Measurements from ENCODE around the gene SUFU.
A peak's percentile ranks its signal among the peaks of the same experiment; 100 is the strongest.
"Not testable (repeated sequence)": the region's sequence is repeated elsewhere in the genome, so short reads cannot be mapped to it uniquely, and the experiment has no call there.

Gene SUFU

GRCh38 chr10:102514487-102515311 is 10.9 kb downstream of the SUFU start:
- no peak for DNase-seq (ENCODE audit: low spot score)
- Mint-ChIP-seq H3K9me3 (no peaks in the 10 kb centered on the region), H3K4me3 (no peak overlapping the region), H3K27ac (no peak overlapping the region), H3K4me1 (ENCODE audit: low read depth) (peaks cover 8% of the 10 kb centered on the region), H3K36me3 (ENCODE audit: low read depth) (peaks cover 14% of the 10 kb centered on the region), H3K27me3 (ENCODE audit: low read depth) (no peaks in the 10 kb centered on the region)

GRCh38 chr10:102515724-102516123 is 12.0 kb downstream of the SUFU start:
- H3K4me1 Mint-ChIP-seq (ENCODE audit: low read depth), result peaks cover 8% of the 10 kb centered on the region
- H3K27me3 Mint-ChIP-seq (ENCODE audit: low read depth), result no peaks in the 10 kb centered on the region
- H3K9me3 Mint-ChIP-seq, result no peaks in the 10 kb centered on the region
- DNase-seq (ENCODE audit: low spot score), result no peak
- H3K36me3 Mint-ChIP-seq (ENCODE audit: low read depth), result peaks cover 14% of the 10 kb centered on the region
- no peak overlapping the region for H3K4me3 Mint-ChIP-seq
- no peak overlapping the region for H3K27ac Mint-ChIP-seq

- no peak overlapping the region for H3K4me3 Mint-ChIP-seq
- no peaks in the 10 kb centered on the region for H3K4me1 Mint-ChIP-seq (ENCODE audit: low read depth)
- H3K27me3 Mint-ChIP-seq (ENCODE audit: low read depth), result no peaks in the 10 kb centered on the region
- no peak for DNase-seq (ENCODE audit: low spot score)
- H3K36me3 Mint-ChIP-seq (ENCODE audit: low read depth), result peaks cover 8% of the 10 kb centered on the region
- no peak overlapping the region for H3K27ac Mint-ChIP-seq
- no peaks in the 10 kb centered on the region for H3K9me3 Mint-ChIP-seq
These were observed 13.8 kb downstream of the SUFU start for GRCh38 chr10:102517553-102517952.

GRCh38 chr10:102519246-102519825 is 15.6 kb downstream of the SUFU start:
- DNase-seq (ENCODE audit: low spot score), result no peak
- no peaks in the 10 kb centered on the region for H3K27me3 Mint-ChIP-seq (ENCODE audit: low read depth)
- H3K36me3 Mint-ChIP-seq (ENCODE audit: low read depth), result peaks cover 5% of the 10 kb centered on the region
- no peak overlapping the region for H3K4me3 Mint-ChIP-seq
- no peaks in the 10 kb centered on the region for H3K4me1 Mint-ChIP-seq (ENCODE audit: low read depth)
- H3K9me3 Mint-ChIP-seq, result no peaks in the 10 kb centered on the region
- no peak overlapping the region for H3K27ac Mint-ChIP-seq

GRCh38 chr10:102522874-102523249 is 19.1 kb downstream of the SUFU start:
- peaks cover 5% of the 10 kb centered on the region for H3K36me3 Mint-ChIP-seq (ENCODE audit: low read depth)
- H3K27me3 Mint-ChIP-seq (ENCODE audit: low read depth), result no peaks in the 10 kb centered on the region
- H3K4me1 Mint-ChIP-seq (ENCODE audit: low read depth), result no peaks in the 10 kb centered on the region
- DNase-seq (ENCODE audit: low spot score), result no peak
- H3K4me3 Mint-ChIP-seq, result no peak overlapping the region
- H3K27ac Mint-ChIP-seq, result no peak overlapping the region
- H3K9me3 Mint-ChIP-seq, result no peaks in the 10 kb centered on the region

GRCh38 chr10:102523250-102524029 is 19.7 kb downstream of the SUFU start:
- peak; percentile 15 for DNase-seq (ENCODE audit: low spot score)
- H3K27me3 Mint-ChIP-seq (ENCODE audit: low read depth), result no peaks in the 10 kb centered on the region
- H3K9me3 Mint-ChIP-seq, result no peaks in the 10 kb centered on the region
- H3K36me3 Mint-ChIP-seq (ENCODE audit: low read depth), result peaks cover 5% of the 10 kb centered on the region
- no peak overlapping the region for H3K27ac Mint-ChIP-seq
- no peaks in the 10 kb centered on the region for H3K4me1 Mint-ChIP-seq (ENCODE audit: low read depth)
- H3K4me3 Mint-ChIP-seq, result no peak overlapping the region

GRCh38 chr10:102524746-102525145 is 21.0 kb downstream of the SUFU start:
- Mint-ChIP-seq H3K27me3 (ENCODE audit: low read depth) (no peaks in the 10 kb centered on the region), H3K27ac (no peak overlapping the region), H3K36me3 (ENCODE audit: low read depth) (peaks cover 5% of the 10 kb centered on the region), H3K4me1 (ENCODE audit: low read depth) (peaks cover 2% of the 10 kb centered on the region), H3K9me3 (no peaks in the 10 kb centered on the region), H3K4me3 (no peak overlapping the region)
- no peak for DNase-seq (ENCODE audit: low spot score)

GRCh38 chr10:102527546-102527945 is 23.8 kb downstream of the SUFU start:
- peaks cover 3% of the 10 kb centered on the region for H3K36me3 Mint-ChIP-seq (ENCODE audit: low read depth)
- H3K27me3 Mint-ChIP-seq (ENCODE audit: low read depth), result no peaks in the 10 kb centered on the region
- DNase-seq (ENCODE audit: low spot score), result no peak
- H3K4me1 Mint-ChIP-seq (ENCODE audit: low read depth), result peaks cover 2% of the 10 kb centered on the region
- H3K27ac Mint-ChIP-seq, result no peak overlapping the region
- no peak overlapping the region for H3K4me3 Mint-ChIP-seq
- no peaks in the 10 kb centered on the region for H3K9me3 Mint-ChIP-seq

GRCh38 chr10:102534333-102534732 is 30.6 kb downstream of the SUFU start:
- H3K27ac Mint-ChIP-seq, result no peak overlapping the region
- no peaks in the 10 kb centered on the region for H3K9me3 Mint-ChIP-seq
- no peaks in the 10 kb centered on the region for H3K4me1 Mint-ChIP-seq (ENCODE audit: low read depth)
- DNase-seq (ENCODE audit: low spot score), result no peak
- H3K36me3 Mint-ChIP-seq (ENCODE audit: low read depth), result no peaks in the 10 kb centered on the region
- no peak overlapping the region for H3K4me3 Mint-ChIP-seq
- no peaks in the 10 kb centered on the region for H3K27me3 Mint-ChIP-seq (ENCODE audit: low read depth)

- not testable (repeated sequence) for H3K36me3 Mint-ChIP-seq (ENCODE audit: low read depth); H3K27me3 Mint-ChIP-seq (ENCODE audit: low read depth); DNase-seq (ENCODE audit: low spot score); H3K4me3 Mint-ChIP-seq; H3K4me1 Mint-ChIP-seq (ENCODE audit: low read depth); H3K9me3 Mint-ChIP-seq; H3K27ac Mint-ChIP-seq
These were observed 31.2 kb downstream of the SUFU start for GRCh38 chr10:102534966-102535365.

GRCh38 chr10:102535481-102536147 is 31.8 kb downstream of the SUFU start:
- Mint-ChIP-seq H3K27ac (no peak overlapping the region), H3K36me3 (ENCODE audit: low read depth) (no peaks in the 10 kb centered on the region), H3K27me3 (ENCODE audit: low read depth) (no peaks in the 10 kb centered on the region), H3K9me3 (no peaks in the 10 kb centered on the region), H3K4me3 (no peak overlapping the region), H3K4me1 (ENCODE audit: low read depth) (no peaks in the 10 kb centered on the region)
- no peak for DNase-seq (ENCODE audit: low spot score)

- Mint-ChIP-seq H3K36me3 (ENCODE audit: low read depth) (no peaks in the 10 kb centered on the region), H3K9me3 (no peaks in the 10 kb centered on the region), H3K4me1 (ENCODE audit: low read depth) (no peaks in the 10 kb centered on the region), H3K27me3 (ENCODE audit: low read depth) (no peaks in the 10 kb centered on the region), H3K27ac (no peak overlapping the region), H3K4me3 (no peak overlapping the region)
- no peak for DNase-seq (ENCODE audit: low spot score)
These were observed 33.6 kb downstream of the SUFU start for GRCh38 chr10:102537367-102537766.

GRCh38 chr10:102537948-102538347 is 34.2 kb downstream of the SUFU start:
- Mint-ChIP-seq H3K4me3 (no peak overlapping the region), H3K36me3 (ENCODE audit: low read depth) (no peaks in the 10 kb centered on the region), H3K9me3 (no peaks in the 10 kb centered on the region), H3K27me3 (ENCODE audit: low read depth) (no peaks in the 10 kb centered on the region), H3K4me1 (ENCODE audit: low read depth) (no peaks in the 10 kb centered on the region), H3K27ac (no peak overlapping the region)
- DNase-seq (ENCODE audit: low spot score), result no peak

GRCh38 chr10:102538811-102539210 is 35.0 kb downstream of the SUFU start:
- Mint-ChIP-seq H3K4me1 (ENCODE audit: low read depth) (no peaks in the 10 kb centered on the region), H3K36me3 (ENCODE audit: low read depth) (no peaks in the 10 kb centered on the region), H3K9me3 (no peaks in the 10 kb centered on the region), H3K27me3 (ENCODE audit: low read depth) (no peaks in the 10 kb centered on the region), H3K27ac (no peak overlapping the region), H3K4me3 (no peak overlapping the region)
- DNase-seq (ENCODE audit: low spot score), result no peak
